CD4-positive, alpha-beta memory T cell (primary cell): Measurements from ENCODE around the gene PPP1R3F. TPM values are rescaled to one million over a fixed set of nuclear protein-coding genes. Genes with fewer than 3 reads are reported as not detected.

Source experiments
- CTCF ChIA-PET: fragments of 350-600 bp; sonication (Branson Sonifier 250); formaldehyde crosslinking; loops from one replicate; lab custom pipeline; 2021; ENCODE audit warnings: inconsistent platforms; ENCODE audit not compliant: partially characterized antibody; lab: Charles Lee
- POLR2A ChIA-PET: fragments of 350-600 bp; sonication (Branson Sonifier 250); formaldehyde crosslinking; loops from one replicate; lab custom pipeline; 2021; ENCODE audit not compliant: partially characterized antibody; lab: Charles Lee
- DNase-seq, 5 donors: peaks; one replicate each; pipeline versions ENCODE4 v3.0.0 to v3.0.0-alpha.2; 2020 to 2022; ENCODE audit warnings: mixed read lengths in 1 of 5
- H3K27ac ChIP-seq: one replicate; pipeline ENCODE4 v1.7.0; 2013; ENCODE audit warnings: low read depth, low read length
- H3K27me3 ChIP-seq: 2 replicates; pipeline ENCODE4 v1.7.0; 2013; ENCODE audit warnings: mild to moderate bottlenecking, low read length, moderate library complexity; ENCODE audit not compliant: insufficient read depth
- H3K36me3 ChIP-seq: 2 replicates; pipeline ENCODE4 v1.7.0; 2013; ENCODE audit warnings: mild to moderate bottlenecking, low read length, moderate library complexity; ENCODE audit not compliant: insufficient read depth
- H3K4me1 ChIP-seq: 2 replicates; pipeline ENCODE4 v1.7.0; 2013; ENCODE audit warnings: mild to moderate bottlenecking, low read length, moderate library complexity; ENCODE audit not compliant: insufficient read depth
- H3K4me3 ChIP-seq, 2 donors: one replicate each; pipeline ENCODE4 v1.7.0; 2013; ENCODE audit warnings: low read length in 2 of 2, mild to moderate bottlenecking in 1 of 2
- H3K9me3 ChIP-seq, 2 donors: one replicate each; pipeline ENCODE4 v1.7.0; 2013; ENCODE audit warnings: low read length in 2 of 2, control low read depth in 1 of 2; ENCODE audit not compliant: control insufficient read depth in 1 of 2
- H3K27ac Mint-ChIP-seq, 7 donors: one replicate each; pipeline ENCODE4 v1.8.0; 2020 to 2021; ENCODE audit warnings: mixed read lengths in 7 of 7, mild to moderate bottlenecking in 6 of 7, inconsistent platforms in 3 of 7, moderate library complexity in 3 of 7
- H3K27me3 Mint-ChIP-seq, 2 donors: one replicate each; pipeline ENCODE4 v1.8.0; 2020 to 2021; ENCODE audit warnings: mixed read lengths in 2 of 2
- H3K36me3 Mint-ChIP-seq, 2 donors: one replicate each; pipeline ENCODE4 v1.8.0; 2020 to 2021; ENCODE audit warnings: mixed read lengths in 2 of 2, inconsistent platforms in 1 of 2, mild to moderate bottlenecking in 1 of 2
- H3K4me1 Mint-ChIP-seq, 4 donors: one replicate each; pipeline ENCODE4 v1.8.0; 2020 to 2021; ENCODE audit warnings: mixed read lengths in 4 of 4, mild to moderate bottlenecking in 1 of 4
- H3K4me3 Mint-ChIP-seq, 8 donors: one replicate each; pipeline ENCODE4 v1.8.0; 2020 to 2021; ENCODE audit warnings: mixed read lengths in 8 of 8, mild to moderate bottlenecking in 7 of 8, moderate library complexity in 6 of 8, inconsistent platforms in 3 of 8
- H3K9me3 Mint-ChIP-seq, 8 donors: one replicate each; pipeline ENCODE4 v1.8.0; 2020 to 2021; ENCODE audit warnings: mixed read lengths in 8 of 8, mild to moderate bottlenecking in 5 of 8, inconsistent platforms in 3 of 8, moderate library complexity in 1 of 8
- intact Hi-C: fragments of 100-400 bp; cut with micrococcal nuclease; formaldehyde crosslinking; loops from one replicate; pipeline ENCODE4 v1.15.1; 2023
- polyA plus RNA-seq, 2 donors: library from polyadenylated mRNA; unstranded; fragments of 300-500 nt; fragmentation: Illumina TruSeq; gene quantifications; one replicate each; pipeline ENCODE4 v1.2.3, GENCODE V29; 2021
- total RNA-seq, 2 experiments: library from RNA; stranded (reverse); gene quantifications; one replicate each; pipeline ENCODE4 v1.2.3, GENCODE V29; 2021

The PPP1R3F gene
- total and polyA plus RNA-seq, 4 experiments from 2014 or later, result 4.8 to 17.7 (median 14.0) TPM

DNA sequence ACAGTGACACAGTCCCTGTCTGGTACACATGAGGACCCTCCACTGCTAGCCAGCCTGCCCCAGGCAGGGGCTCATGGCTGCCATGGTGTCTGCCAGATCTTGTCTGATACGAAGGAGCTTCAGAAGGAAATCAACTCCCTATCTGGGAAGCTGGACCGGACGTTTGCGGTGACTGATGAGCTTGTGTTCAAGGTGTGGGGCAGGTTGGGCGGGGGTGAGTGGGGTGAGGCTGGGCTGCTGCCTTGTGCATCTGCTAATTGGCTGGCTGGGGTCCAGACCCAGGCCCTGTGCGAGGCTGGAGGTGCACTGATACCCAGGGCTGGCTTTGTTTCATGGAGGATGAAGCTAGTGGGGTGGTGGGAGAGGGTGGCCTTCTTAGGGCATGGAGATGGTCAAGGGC is 20.5 kb upstream of the PPP1R3F start:
- CTCF ChIA-PET, result no interaction called here
- POLR2A ChIA-PET, result interaction anchor here (0.9 to 1.6 kb wide), 3 partner anchors 8 to 19 kb away, joined by 3 to 8 read pairs (median 4); partner anchors contain the start of gene CCDC22
- Histone ChIP-seq H3K27me3 (no peaks in the 10 kb centered on the region), H3K27ac (no peak overlapping the region), H3K4me3 (no peak overlapping the region), H3K36me3 (peaks cover 4% of the 10 kb centered on the region), H3K4me1 (no peaks in the 10 kb centered on the region), H3K9me3 (no peaks in the 10 kb centered on the region)
- intact Hi-C loops, result no loop called here
- Mint-ChIP-seq H3K27ac (no peak overlapping the region), H3K9me3 (peaks cover 0 to 2% (median 0%) of the 10 kb centered on the region in 8 donors), H3K4me3 (no peak overlapping the region), H3K36me3 (peaks cover 15 to 38% of the 10 kb centered on the region in 2 donors), H3K27me3 (no peaks in the 10 kb centered on the region), H3K4me1 (peaks cover 0 to 7% (median 5%) of the 10 kb centered on the region in 4 donors)
- DNase-seq, result no peak

DNA sequence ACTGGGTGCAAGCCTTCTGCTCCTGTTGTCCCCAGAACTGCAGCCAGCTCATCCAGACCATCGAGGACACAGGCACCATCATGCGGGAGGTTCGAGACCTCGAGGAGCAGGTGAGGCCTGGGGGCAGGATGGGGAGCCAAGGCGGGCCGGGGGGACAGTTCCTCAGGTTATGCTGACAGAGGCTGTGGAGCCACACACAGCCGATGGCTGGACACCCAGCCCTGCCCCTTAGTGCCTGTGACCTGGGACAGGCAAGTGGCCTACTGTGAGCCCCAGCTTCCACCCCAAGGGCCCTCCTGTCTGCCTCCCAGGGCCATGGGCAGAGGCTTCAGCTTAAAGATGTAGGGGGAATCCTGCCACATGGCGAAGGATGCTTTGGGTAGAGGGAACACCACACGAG is 20.0 kb upstream of the PPP1R3F start:
- no peak overlapping the region for H3K4me3 ChIP-seq
- Mint-ChIP-seq H3K27me3 (no peaks in the 10 kb centered on the region), H3K4me3 (no peak overlapping the region), H3K27ac (peak overlapping the region in 1 of 7 donors; percentile 64), H3K36me3 (peaks cover 14 to 34% of the 10 kb centered on the region in 2 donors), H3K9me3 (peaks cover 0 to 2% (median 0%) of the 10 kb centered on the region in 8 donors), H3K4me1 (peaks cover 0 to 7% (median 5%) of the 10 kb centered on the region in 4 donors)
- peaks cover 1% of the 10 kb centered on the region for H3K36me3 ChIP-seq
- no peak overlapping the region for H3K27ac ChIP-seq
- intact Hi-C loops, result no loop called here
- DNase-seq, result no peak
- no peaks in the 10 kb centered on the region for H3K27me3 ChIP-seq
- H3K4me1 ChIP-seq, result no peaks in the 10 kb centered on the region
- no peaks in the 10 kb centered on the region for H3K9me3 ChIP-seq
- CTCF ChIA-PET, result no interaction called here
- POLR2A ChIA-PET, result interaction anchor here (1.1 kb wide), 1 partner anchor 14 kb away, joined by 3 read pairs; no protein-coding TSS in a partner anchor

DNA sequence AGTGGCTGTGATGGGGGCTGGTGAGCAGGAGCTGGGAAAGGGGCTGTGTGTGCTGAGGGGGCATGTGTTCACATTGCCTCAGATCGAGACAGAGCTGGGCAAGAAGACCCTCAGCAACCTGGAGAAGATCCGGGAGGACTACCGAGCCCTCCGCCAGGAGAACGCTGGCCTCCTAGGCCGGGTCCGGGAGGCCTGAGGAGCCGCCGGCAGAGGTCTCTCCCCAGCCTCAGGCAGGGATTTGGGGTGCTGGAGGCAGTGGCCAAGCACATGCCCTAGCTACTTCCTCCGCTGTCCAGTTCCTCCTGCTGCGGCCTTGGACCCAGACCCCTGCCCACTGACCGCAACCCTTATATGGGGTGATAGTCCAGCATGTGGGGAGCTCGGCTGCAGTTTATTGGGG is 19.5 kb upstream of the PPP1R3F start:
- ChIA-PET POLR2A (interaction anchor here (1.1 kb wide), 1 partner anchor 14 kb away, joined by 3 read pairs; no protein-coding TSS in a partner anchor), CTCF (no interaction called here)
- Mint-ChIP-seq H3K36me3 (peaks cover 14 to 30% of the 10 kb centered on the region in 2 donors), H3K27me3 (no peaks in the 10 kb centered on the region), H3K4me1 (peaks cover 0 to 7% (median 5%) of the 10 kb centered on the region in 4 donors), H3K27ac (peak overlapping the region in 2 of 7 donors; percentile 30 to 64), H3K4me3 (no peak overlapping the region), H3K9me3 (peaks cover 0 to 2% (median 0%) of the 10 kb centered on the region in 8 donors)
- Histone ChIP-seq H3K4me1 (no peaks in the 10 kb centered on the region), H3K9me3 (no peaks in the 10 kb centered on the region), H3K4me3 (no peak overlapping the region), H3K36me3 (no peaks in the 10 kb centered on the region), H3K27me3 (no peaks in the 10 kb centered on the region), H3K27ac (no peak overlapping the region)
- intact Hi-C loops, result no loop called here
- DNase-seq, result no peak

DNA sequence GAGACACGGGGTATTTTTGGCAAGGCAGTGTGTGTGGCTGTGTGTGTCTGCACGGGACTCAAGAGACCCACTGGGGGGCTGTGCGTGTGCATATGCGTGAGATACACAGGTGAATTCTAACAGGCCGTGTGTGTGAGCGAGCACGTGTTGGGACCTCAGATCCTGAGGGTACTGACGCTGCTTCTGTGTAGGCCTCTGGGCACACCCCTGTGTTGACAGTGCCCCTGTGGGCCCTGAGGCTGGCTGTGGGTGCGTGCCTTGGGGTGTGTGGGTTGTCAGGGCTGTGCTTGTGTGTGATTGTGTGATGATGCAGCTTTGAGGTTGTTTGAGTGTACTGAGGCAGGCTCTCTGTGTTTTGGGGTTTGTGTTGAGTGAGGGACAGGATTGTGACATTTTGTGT is 19.0 kb upstream of the PPP1R3F start:
- Mint-ChIP-seq H3K9me3 (peaks cover 0 to 2% (median 0%) of the 10 kb centered on the region in 8 donors), H3K36me3 (peaks cover 12 to 28% of the 10 kb centered on the region in 2 donors), H3K4me1 (peaks cover 0 to 8% (median 5%) of the 10 kb centered on the region in 4 donors), H3K27ac (peak overlapping the region in 5 of 7 donors; percentile 30 to 85 (median 44)), H3K27me3 (no peaks in the 10 kb centered on the region), H3K4me3 (no peak overlapping the region)
- no peak for DNase-seq
- H3K4me1 ChIP-seq, result no peaks in the 10 kb centered on the region
- H3K36me3 ChIP-seq, result no peaks in the 10 kb centered on the region
- ChIA-PET POLR2A (interaction anchor here (1.1 kb wide), 1 partner anchor 13 kb away, joined by 3 read pairs; no protein-coding TSS in a partner anchor), CTCF (no interaction called here)
- intact Hi-C loops, result no loop called here
- no peak overlapping the region for H3K27ac ChIP-seq
- no peaks in the 10 kb centered on the region for H3K9me3 ChIP-seq
- no peaks in the 10 kb centered on the region for H3K27me3 ChIP-seq
- no peak overlapping the region for H3K4me3 ChIP-seq

DNA sequence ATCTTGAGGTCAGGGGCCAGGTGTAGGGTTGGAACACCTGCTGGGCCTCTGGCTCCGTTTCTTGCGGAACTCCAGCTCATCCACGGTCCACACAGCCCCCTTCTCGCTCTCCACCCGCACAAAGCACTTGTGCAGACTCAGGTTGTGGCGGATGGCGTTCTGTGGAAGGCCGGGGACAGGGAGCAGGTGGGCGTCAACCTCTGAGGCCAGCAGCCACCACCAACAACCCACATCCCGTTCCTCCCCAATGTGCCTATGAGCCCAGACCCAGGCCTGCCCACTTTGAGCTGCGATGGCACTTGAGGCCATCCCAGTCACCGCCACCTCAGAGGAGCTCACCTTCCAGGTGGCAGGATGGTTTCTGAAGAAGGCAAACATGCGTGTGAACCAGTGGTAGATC is 18.3 kb upstream of the PPP1R3F start:
- Mint-ChIP-seq H3K27ac (peak overlapping the region in 1 of 7 donors; percentile 59), H3K9me3 (peaks cover 0 to 2% (median 0%) of the 10 kb centered on the region in 8 donors), H3K27me3 (no peaks in the 10 kb centered on the region), H3K36me3 (peaks cover 8 to 22% of the 10 kb centered on the region in 2 donors), H3K4me3 (no peak overlapping the region), H3K4me1 (peaks cover under 1 to 9% (median 5%) of the 10 kb centered on the region in 4 donors)
- Histone ChIP-seq H3K9me3 (no peaks in the 10 kb centered on the region), H3K36me3 (no peaks in the 10 kb centered on the region), H3K4me1 (peaks cover 2% of the 10 kb centered on the region), H3K27ac (no peak overlapping the region), H3K27me3 (no peaks in the 10 kb centered on the region), H3K4me3 (no peak overlapping the region)
- intact Hi-C loops, result no loop called here
- ChIA-PET CTCF (no interaction called here), POLR2A (no interaction called here)
- no peak for DNase-seq

DNA sequence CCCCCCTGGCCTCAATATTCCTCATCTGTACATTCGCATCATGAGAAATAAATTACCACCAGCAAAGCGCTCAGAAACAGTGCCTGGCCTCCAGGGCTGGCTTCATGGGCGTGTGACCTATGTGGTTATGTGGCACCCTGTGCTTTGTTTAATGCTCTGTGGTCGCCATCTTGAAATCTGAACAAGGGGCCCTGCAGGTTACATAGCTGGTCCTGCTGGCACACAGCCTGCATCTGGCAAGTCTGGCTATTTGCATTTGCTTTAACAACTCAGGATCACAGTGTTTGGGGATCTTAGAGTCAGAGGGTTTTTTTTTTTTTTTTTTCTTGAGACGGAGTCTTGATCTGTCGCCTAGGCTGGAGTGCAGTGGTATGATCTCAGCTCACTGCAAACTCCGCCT is 15.0 kb upstream of the PPP1R3F start:
- H3K4me1 ChIP-seq, result peaks cover 35% of the 10 kb centered on the region
- no peak overlapping the region for H3K27ac ChIP-seq
- Mint-ChIP-seq H3K4me1 (peaks cover 17 to 30% (median 28%) of the 10 kb centered on the region in 4 donors), H3K36me3 (peaks cover 0 to 5% of the 10 kb centered on the region in 2 donors), H3K4me3 (no peak overlapping the region), H3K9me3 (peaks cover 0 to 2% (median 0%) of the 10 kb centered on the region in 8 donors), H3K27ac (peak overlapping the region in 2 of 7 donors; percentile 29 to 32), H3K27me3 (no peaks in the 10 kb centered on the region)
- no peaks in the 10 kb centered on the region for H3K27me3 ChIP-seq
- ChIA-PET CTCF (no interaction called here), POLR2A (interaction anchor here (1.6 kb wide), 1 partner anchor 13 kb away, joined by 3 read pairs; no protein-coding TSS in a partner anchor)
- DNase-seq, result no peak
- intact Hi-C loops, result no loop called here
- H3K36me3 ChIP-seq, result no peaks in the 10 kb centered on the region
- no peaks in the 10 kb centered on the region for H3K9me3 ChIP-seq
- no peak overlapping the region for H3K4me3 ChIP-seq

DNA sequence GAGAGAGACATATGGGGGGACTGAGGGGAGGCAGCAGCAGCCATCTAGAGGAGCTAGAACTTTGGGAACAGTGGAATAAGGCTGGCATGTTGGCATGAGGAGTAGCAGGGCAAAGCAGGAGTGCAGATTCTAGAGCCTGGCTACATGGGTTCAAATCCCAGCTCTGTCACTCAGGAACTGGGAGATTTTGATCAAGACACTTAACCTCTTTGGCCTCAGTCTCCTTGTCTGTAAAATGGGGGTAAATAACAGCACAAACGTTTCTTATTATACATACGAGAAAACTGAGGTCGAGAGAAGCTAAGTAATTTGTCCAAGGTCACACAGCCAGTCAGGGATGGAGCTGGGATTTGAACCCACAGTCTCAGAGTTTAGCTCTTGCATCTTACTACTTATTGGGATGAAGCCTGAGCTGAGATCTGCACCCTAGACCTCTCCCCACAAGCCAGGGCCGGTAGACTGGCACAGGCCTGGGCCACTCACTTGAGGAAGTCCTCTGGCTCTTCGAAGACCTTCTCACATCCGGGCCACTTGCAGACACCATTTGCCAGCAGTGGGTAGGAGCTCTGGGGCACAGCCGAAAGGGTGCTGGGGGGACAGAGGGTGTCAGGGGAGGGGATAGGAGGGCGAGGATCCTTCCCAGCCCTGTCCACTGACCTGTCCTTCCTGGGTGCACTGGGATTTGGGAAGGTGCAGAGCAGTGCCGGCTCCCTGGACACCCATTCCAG is 13.2 kb upstream of the PPP1R3F start:
- no peaks in the 10 kb centered on the region for H3K27me3 Mint-ChIP-seq
- Histone ChIP-seq H3K27me3 (no peaks in the 10 kb centered on the region), H3K9me3 (no peaks in the 10 kb centered on the region), H3K4me1 (peaks cover 43% of the 10 kb centered on the region), H3K4me3 (no peak overlapping the region), H3K36me3 (no peaks in the 10 kb centered on the region), H3K27ac (no peak overlapping the region)
- POLR2A ChIA-PET, result interaction anchor here (0.6 to 4.3 kb wide), 8 partner anchors 8 to 205 kb away, joined by 3 to 36 read pairs (median 4); partner anchors contain the start of gene PPP1R3F
- no peaks in the 10 kb centered on the region for H3K36me3 Mint-ChIP-seq
- H3K4me3 Mint-ChIP-seq, result no peak overlapping the region
- H3K9me3 Mint-ChIP-seq, result peaks cover 0 to 2% (median 0%) of the 10 kb centered on the region in 8 donors
- intact Hi-C loops, result no loop called here
- CTCF ChIA-PET, result interaction anchor here (0.9 to 1.3 kb wide), 2 partner anchors 63 to 212 kb away, joined by 3 read pairs; no protein-coding TSS in a partner anchor
- peak overlapping the region in 5 of 7 donors; percentile 6 to 76 (median 53) for H3K27ac Mint-ChIP-seq
- no peak for DNase-seq
- H3K4me1 Mint-ChIP-seq, result peaks cover 17 to 30% (median 27%) of the 10 kb centered on the region in 4 donors
